ENCODE results near the gene MTMR2.

- TF ChIP-seq POLR2AphosphoS5 (IDR thresholded peaks at IDR 0.05; ENCODE audit: low read depth, low read length), result peak; percentile 67; the same call in 1 of the 2 replicates
- peak; percentile 59 for TF ChIP-seq TAF1 (IDR thresholded peaks at IDR 0.05; ENCODE audit: low read depth, low read length)
- TF ChIP-seq POLR2A (IDR thresholded peaks at IDR 0.05; ENCODE audit: low read depth, low read length), result peak; percentile 73
Observed at GRCh38 chr11:95789506-95790122, 134.3 kb downstream of the MTMR2 start, which contains the start of gene FAM76B.
